Panc1 (cell line): Measurements from ENCODE around the gene ASPSCR1.

Source experiments
- POLR2AphosphoS5 ChIP-seq: IDR thresholded peaks from 2 replicates; pipeline ENCODE4 v1.6.1; 2012; ENCODE audit warnings: mild to moderate bottlenecking, low read depth, low read length, moderate library complexity
- TF ChIP-seq, protein P1 (sequence below): fragments of 450-650 bp; IDR thresholded peaks from 2 replicates; pipeline ENCODE4 v1.5.1; 2017; ENCODE audit warnings: mild to moderate bottlenecking
- TF ChIP-seq, protein P2 (sequence below), 2 experiments: IDR thresholded peaks; 2 replicates each; pipeline ENCODE4 v1.6.1; 2011 to 2012; ENCODE audit warnings: low read depth in 2 of 2, control low read depth in 1 of 2, low read length in 1 of 2, mild to moderate bottlenecking in 1 of 2, moderate library complexity in 1 of 2; ENCODE audit not compliant: insufficient read depth in 1 of 2

DNA sequence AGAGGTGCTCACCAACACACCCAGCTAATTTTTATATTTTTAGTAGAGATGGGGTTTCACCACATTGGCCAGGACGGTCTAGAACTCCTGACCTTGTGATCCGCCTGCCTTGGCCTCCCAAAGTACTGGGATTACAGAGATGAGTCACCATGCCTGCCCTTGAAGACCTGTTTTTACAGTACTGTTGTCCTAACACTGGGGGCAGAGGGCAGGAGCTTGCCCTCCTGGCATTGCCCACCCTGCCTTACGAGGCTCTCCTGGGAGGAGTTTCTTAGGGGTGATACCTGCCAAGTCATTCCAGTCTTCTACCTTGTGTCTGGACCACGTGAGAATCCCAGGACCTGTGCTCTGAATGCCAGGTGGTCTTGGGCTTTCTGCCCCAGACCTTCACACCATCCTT, 2.7 kb downstream of the ASPSCR1 start:
- TF ChIP-seq, protein P1, sequence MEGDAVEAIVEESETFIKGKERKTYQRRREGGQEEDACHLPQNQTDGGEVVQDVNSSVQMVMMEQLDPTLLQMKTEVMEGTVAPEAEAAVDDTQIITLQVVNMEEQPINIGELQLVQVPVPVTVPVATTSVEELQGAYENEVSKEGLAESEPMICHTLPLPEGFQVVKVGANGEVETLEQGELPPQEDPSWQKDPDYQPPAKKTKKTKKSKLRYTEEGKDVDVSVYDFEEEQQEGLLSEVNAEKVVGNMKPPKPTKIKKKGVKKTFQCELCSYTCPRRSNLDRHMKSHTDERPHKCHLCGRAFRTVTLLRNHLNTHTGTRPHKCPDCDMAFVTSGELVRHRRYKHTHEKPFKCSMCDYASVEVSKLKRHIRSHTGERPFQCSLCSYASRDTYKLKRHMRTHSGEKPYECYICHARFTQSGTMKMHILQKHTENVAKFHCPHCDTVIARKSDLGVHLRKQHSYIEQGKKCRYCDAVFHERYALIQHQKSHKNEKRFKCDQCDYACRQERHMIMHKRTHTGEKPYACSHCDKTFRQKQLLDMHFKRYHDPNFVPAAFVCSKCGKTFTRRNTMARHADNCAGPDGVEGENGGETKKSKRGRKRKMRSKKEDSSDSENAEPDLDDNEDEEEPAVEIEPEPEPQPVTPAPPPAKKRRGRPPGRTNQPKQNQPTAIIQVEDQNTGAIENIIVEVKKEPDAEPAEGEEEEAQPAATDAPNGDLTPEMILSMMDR = no peak
- TF ChIP-seq POLR2AphosphoS5 = no peak
- TF ChIP-seq, protein P2, sequence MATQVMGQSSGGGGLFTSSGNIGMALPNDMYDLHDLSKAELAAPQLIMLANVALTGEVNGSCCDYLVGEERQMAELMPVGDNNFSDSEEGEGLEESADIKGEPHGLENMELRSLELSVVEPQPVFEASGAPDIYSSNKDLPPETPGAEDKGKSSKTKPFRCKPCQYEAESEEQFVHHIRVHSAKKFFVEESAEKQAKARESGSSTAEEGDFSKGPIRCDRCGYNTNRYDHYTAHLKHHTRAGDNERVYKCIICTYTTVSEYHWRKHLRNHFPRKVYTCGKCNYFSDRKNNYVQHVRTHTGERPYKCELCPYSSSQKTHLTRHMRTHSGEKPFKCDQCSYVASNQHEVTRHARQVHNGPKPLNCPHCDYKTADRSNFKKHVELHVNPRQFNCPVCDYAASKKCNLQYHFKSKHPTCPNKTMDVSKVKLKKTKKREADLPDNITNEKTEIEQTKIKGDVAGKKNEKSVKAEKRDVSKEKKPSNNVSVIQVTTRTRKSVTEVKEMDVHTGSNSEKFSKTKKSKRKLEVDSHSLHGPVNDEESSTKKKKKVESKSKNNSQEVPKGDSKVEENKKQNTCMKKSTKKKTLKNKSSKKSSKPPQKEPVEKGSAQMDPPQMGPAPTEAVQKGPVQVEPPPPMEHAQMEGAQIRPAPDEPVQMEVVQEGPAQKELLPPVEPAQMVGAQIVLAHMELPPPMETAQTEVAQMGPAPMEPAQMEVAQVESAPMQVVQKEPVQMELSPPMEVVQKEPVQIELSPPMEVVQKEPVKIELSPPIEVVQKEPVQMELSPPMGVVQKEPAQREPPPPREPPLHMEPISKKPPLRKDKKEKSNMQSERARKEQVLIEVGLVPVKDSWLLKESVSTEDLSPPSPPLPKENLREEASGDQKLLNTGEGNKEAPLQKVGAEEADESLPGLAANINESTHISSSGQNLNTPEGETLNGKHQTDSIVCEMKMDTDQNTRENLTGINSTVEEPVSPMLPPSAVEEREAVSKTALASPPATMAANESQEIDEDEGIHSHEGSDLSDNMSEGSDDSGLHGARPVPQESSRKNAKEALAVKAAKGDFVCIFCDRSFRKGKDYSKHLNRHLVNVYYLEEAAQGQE (IDR thresholded peaks at IDR 0.05; ENCODE audit: insufficient read depth in 1 of 2, low read depth in 2 of 2, low read length in 1 of 2) = no peak
